IPS-NIHi7 (cell line): Measurements from ENCODE around the gene SCFD2.

ENCODE experiments used
- DNase-seq: peaks from one replicate; pipeline ENCODE4 v3.0.0; 2012; ENCODE audit warnings: mixed read lengths; ENCODE audit errors: extremely low spot score

The SCFD2 gene

DNA sequence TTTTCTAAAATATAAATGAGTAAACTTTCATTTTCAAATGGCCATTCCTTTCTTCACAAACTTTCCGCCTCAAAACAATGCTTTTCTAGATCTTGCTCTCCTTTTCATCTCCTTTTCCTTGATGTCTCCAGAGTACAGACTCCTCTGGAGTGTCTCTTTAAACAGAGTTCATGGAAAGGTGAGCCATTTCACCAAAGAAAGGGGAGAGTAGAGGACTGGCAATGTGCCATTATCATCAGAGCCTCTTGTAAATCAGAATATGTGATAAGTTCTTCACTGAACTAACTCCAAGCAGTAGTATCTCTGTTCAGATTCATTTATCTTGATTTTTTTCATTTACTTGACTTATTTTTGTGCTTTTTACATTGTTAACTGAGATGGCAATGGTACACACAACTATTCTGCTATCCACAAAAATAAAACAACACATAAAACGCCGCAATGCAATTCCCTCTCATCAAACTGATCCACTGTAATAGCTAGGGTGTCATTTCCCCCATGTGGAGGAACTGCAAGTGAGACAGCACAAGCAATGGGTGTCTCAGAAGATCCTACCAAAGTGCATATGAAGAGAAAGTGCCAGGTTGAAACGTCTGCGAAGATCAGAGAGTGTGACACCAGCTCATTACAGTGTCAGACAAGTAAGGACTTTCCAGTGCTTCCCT is 378.3 kb downstream of the SCFD2 start:
- DNase-seq, result no peak

- no peak for DNase-seq
Observed at GRCh38 chr4:52984462-52984881, 381.4 kb downstream of the SCFD2 start.

GRCh38 chr4:52983563-52984303 is 382.1 kb downstream of the SCFD2 start:
- DNase-seq, result peak; percentile 59

DNA sequence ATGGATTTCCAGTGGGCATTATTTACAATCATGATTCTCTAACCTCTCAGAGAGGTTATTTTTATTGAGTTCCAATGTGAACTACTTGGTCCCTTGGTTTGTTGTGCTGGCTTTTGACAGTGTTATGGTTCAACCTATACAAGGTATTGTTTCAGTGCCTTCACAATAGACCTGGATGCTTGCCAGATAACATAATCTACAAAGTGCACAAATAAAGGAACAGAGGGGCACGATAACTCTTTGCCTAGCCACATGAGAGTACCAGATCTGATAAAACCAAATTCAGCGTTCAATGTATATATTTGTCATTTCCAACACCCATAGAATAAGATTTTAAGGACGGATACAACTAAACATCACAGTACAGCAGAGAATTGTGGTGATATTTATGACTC is 382.9 kb downstream of the SCFD2 start:
- no peak for DNase-seq

GRCh38 chr4:52982255-52982945 is 383.5 kb downstream of the SCFD2 start:
- DNase-seq, result peak; percentile 52

GRCh38 chr4:52979821-52980590 is 385.9 kb downstream of the SCFD2 start:
- no peak for DNase-seq

DNA sequence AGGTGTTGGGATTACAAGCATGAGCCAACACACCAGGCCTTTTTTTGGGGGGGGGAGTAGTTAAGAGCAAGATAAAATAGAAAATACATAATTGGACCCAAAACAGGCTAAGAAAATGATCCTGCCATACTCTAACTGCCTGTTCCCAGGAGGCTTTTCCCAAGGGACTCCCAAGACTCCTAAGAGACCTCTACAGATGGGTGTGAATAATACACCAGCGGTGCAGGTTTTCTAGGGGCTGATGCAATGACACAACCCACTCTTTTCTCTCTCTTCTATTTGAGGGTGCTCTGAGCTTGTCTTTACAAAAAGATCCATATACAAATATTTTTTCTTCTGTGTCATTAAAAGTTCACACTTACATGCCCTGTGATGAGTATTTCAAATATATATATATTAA is 386.8 kb downstream of the SCFD2 start:
- peak; percentile 48 for DNase-seq

DNA sequence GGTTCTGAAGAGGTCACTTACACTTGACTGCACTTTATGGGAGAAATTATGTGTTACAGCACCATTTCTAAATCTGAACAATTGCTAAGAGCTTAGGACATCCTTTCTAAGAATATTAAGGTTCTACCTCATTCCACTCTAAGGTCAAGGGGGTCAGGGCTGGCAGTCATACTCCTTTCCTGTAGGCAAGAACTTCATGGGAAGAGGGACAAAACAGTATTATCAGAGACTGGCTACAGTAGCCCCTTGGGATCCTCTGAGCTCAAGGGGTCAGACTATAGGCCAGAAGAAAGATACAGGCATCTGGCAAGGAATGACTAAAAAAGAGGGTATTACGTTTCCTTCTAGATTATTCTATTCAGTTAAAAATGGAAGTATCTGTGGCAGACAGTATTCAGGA is 388.6 kb downstream of the SCFD2 start:
- no peak for DNase-seq

- no peak for DNase-seq
Observed at GRCh38 chr4:52976523-52977230, 389.2 kb downstream of the SCFD2 start.

DNA sequence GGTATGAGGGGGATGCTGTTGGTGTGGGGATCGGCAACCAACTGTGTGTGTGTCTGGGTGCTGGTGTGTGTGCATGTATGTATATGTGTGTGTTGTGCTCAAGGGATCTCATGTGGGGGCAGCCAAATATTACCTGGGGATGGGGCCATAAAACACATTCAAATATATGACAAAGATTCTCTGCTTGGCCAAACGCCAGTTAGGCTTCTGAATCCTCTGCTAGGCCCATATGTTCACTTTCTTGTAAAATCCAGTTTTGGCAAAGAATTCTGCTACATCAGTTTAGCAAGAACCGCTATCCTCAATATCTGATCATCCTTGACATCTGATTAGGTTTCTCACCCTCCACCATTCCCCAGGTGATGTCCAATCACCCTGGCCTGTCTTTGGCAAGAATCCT is 397.2 kb downstream of the SCFD2 start:
- no peak for DNase-seq

DNA sequence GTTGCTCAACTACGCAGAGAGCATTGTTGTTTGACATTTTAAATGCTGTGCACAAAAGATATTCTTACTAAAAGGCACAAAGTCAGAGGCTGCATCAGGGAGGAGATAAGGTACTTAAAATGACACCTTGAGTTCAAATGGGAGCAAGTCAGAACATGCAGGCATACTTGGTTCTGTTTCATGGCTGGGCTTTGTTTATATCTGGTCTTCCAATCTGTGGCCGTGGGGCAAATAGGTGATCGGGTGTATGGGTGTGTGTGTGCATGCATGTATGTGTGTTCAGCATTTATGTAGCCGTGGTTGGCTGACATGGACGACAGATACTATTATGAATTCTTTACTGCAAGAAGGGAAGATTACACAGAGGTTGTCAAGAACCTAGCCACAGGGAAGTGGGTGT is 397.6 kb downstream of the SCFD2 start:
- no peak for DNase-seq

GRCh38 chr4:52966781-52967180 is 399.1 kb downstream of the SCFD2 start:
- DNase-seq, result no peak

GRCh38 chr4:52966172-52966571 is 399.7 kb downstream of the SCFD2 start:
- DNase-seq, result no peak

GRCh38 chr4:52964561-52965101 is 401.2 kb downstream of the SCFD2 start:
- no peak for DNase-seq

DNA sequence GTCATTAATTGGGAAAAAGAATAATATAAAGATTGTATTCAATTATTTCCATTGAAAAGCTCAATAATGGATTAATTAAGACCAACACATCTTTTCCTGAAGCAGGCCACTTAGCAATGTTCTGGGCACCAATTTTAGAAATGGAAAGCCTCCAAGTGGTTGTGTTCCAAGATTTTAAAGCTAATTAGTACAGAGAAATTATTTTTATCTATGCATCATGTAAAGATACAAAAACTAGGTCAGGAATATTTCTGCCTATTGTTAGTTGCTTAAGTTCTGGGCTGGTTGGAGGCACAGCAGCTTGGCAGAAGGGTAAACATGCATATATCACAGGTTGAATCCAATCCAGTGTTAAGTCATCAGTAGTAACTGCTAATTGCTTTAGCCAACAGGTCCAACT is 401.9 kb downstream of the SCFD2 start:
- DNase-seq, result no peak

DNA sequence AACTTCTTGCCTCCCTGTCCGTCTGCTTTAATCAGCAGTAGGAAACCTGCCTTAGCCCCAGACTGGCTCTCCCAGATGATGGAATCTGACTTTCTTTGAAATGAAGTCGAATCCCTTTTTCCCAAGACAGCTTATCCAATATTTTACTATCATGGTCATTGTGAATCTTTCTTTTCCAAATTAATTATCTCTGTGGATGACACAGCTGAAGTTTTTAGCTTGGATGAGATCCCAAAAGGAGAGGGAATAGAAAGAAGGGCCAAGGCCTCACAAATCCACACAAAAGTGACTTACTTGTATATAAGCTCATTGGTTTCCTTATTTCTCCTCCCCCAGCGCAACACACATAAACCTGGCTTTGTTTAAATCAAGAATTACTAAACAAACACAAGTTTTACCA is 403.1 kb downstream of the SCFD2 start:
- no peak for DNase-seq

GRCh38 chr4:52961666-52962412 is 404.0 kb downstream of the SCFD2 start:
- DNase-seq, result no peak

- DNase-seq, result no peak
Observed at GRCh38 chr4:52959541-52959940, 406.3 kb downstream of the SCFD2 start.

DNA sequence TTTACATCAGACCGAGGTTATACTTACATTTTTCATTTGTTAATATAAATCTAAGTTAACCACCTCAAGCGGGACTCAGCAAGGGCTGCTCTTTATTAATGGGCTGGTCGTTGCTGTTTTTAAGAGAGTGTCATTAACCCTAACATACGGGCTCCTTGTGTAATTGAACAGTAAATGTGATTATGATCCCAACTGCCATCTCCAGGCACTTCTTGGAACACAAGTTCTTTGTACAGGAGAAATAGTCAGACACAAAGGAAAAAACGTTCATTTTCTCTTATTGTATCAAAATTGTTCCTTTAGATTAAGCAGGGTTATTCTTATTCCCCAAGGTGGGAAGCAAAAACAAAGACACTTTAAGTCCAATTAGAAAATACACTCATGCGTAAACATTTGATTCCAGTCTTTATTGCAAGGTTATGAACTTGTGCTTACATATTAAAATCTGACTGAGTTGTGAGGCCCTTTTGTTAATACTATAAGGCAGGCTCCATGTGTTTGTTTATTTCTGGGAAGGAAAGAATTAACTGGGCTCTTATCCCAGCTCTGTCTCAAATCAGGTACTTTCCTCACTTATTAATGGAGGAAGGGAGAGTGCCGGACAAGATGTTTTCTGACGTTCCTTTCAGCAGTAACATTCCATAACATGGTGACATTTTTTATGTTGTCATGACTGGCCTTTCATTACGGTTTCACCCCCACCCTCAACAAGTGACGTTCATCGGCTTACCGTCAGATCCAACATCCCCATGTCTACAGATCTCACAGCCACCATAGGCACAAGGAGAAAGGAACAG is 407.8 kb downstream of the SCFD2 start:
- no peak for DNase-seq

GRCh38 chr4:52957220-52957686 is 408.6 kb downstream of the SCFD2 start:
- no peak for DNase-seq
